COLO829 (cell line): ENCODE measurements around the gene MFAP1.
"Not testable (repeated sequence)": the region's sequence is repeated elsewhere in the genome, so short reads cannot be mapped to it uniquely, and the experiment has no call there.

Experiments
- DNase-seq: peaks from one replicate; pipeline ENCODE4 v3.0.0; 2012; ENCODE audit warnings: low spot score

Gene MFAP1

GRCh38 chr15:43824302-43825246, at the start of gene MFAP1:
TSS of gene MFAP1 (minus strand) at chr15:43824690. CDS start at chr15:43824569, 121 bp downstream.
- peak; percentile 95 for DNase-seq

- no peak for DNase-seq
Observed at GRCh38 chr15:43873651-43874050, 49.2 kb upstream of the MFAP1 start.

- DNase-seq: peak; percentile 43
Observed at GRCh38 chr15:43872416-43873020, 48.0 kb upstream of the MFAP1 start.

GRCh38 chr15:43871835-43872234, 47.3 kb upstream of the MFAP1 start:
- DNase-seq: no peak

- DNase-seq: peak; percentile 61
Observed at GRCh38 chr15:43868406-43868805, 43.9 kb upstream of the MFAP1 start.

GRCh38 chr15:43867096-43867495, 42.6 kb upstream of the MFAP1 start:
- DNase-seq: no peak

- not testable (repeated sequence) for DNase-seq
Observed at GRCh38 chr15:43866636-43867035, 42.1 kb upstream of the MFAP1 start.

GRCh38 chr15:43859546-43859945, 35.1 kb upstream of the MFAP1 start:
- no peak for DNase-seq

GRCh38 chr15:43854801-43855200, 30.3 kb upstream of the MFAP1 start:
- no peak for DNase-seq

- DNase-seq: no peak
Observed at GRCh38 chr15:43852607-43853006, 28.1 kb upstream of the MFAP1 start.

GRCh38 chr15:43851251-43851650, 26.8 kb upstream of the MFAP1 start:
- DNase-seq: no peak

GRCh38 chr15:43845421-43845820, 20.9 kb upstream of the MFAP1 start:
- DNase-seq: no peak

GRCh38 chr15:43832485-43832884, 8.0 kb upstream of the MFAP1 start:
- DNase-seq: not testable (repeated sequence)

GRCh38 chr15:43831519-43832052, 7.1 kb upstream of the MFAP1 start:
- not testable (repeated sequence) for DNase-seq

GRCh38 chr15:43830691-43831275, 6.3 kb upstream of the MFAP1 start:
- DNase-seq: not testable (repeated sequence)

- not testable (repeated sequence) for DNase-seq
Observed at GRCh38 chr15:43829951-43830540, 5.6 kb upstream of the MFAP1 start.

- no peak for DNase-seq
Observed at GRCh38 chr15:43828061-43828657, 3.7 kb upstream of the MFAP1 start.

GRCh38 chr15:43826508-43827341, 2.2 kb upstream of the MFAP1 start, which contains the start of gene WDR76:
TSS of gene WDR76 (plus strand) at chr15:43827002. CDS start at chr15:43827033, 31 bp downstream.
- peak; percentile 42 for DNase-seq

GRCh38 chr15:43826029-43826507, 1.6 kb upstream of the MFAP1 start:
- no peak for DNase-seq

- DNase-seq: not testable (repeated sequence)
Observed at GRCh38 chr15:43825305-43825704, 815 bp upstream of the MFAP1 start.

GRCh38 chr15:43821505-43821904, 3.0 kb downstream of the MFAP1 start:
- DNase-seq: no peak
